ENCODE measurements around the gene ASZ1. TPM values are rescaled to one million over a fixed set of nuclear protein-coding genes. Genes with fewer than 3 reads are reported as not detected.
"Not testable (repeated sequence)": the region's sequence is repeated elsewhere in the genome, so short reads cannot be mapped to it uniquely, and the experiment has no call there.

Gene ASZ1
- total RNA-seq = not detected
- long read RNA-seq, partial matches to known transcripts = 0 of 1 reads
- long read RNA-seq, other reads (novel, unspliced or antisense) = 0 of 1 reads

GRCh38 chr7:117427258-117427701 is at the start of gene ASZ1:
Gene ASZ1 (minus strand): TSS chr7:117427493. CDS start chr7:117427460, 33 bp downstream.
- intact Hi-C loops (cut with DNase I) = no loop called here
- DNase-seq (no peak), ATAC-seq (peak; percentile 62)

GRCh38 chr7:117476557-117477215 is 49.4 kb upstream of the ASZ1 start:
- H3K4me1 ChIP-seq = no peaks in the 10 kb centered on the region
- no peak overlapping the region for H3K4me3 ChIP-seq
- H3K27ac ChIP-seq = no peak overlapping the region
- no peaks in the 10 kb centered on the region for H3K36me3 ChIP-seq
- DNase-seq = no peak
- no peak for TF ChIP-seq CTCF (IDR thresholded peaks at IDR 0.05)
- intact Hi-C loops (cut with DNase I) = no loop called here
- no peaks in the 10 kb centered on the region for H3K9me3 ChIP-seq
- no peak for ATAC-seq
- H3K27me3 ChIP-seq = peaks cover 16% of the 10 kb centered on the region

More at GRCh38 chr7:117427258-117427701, at the start of gene ASZ1:
- no peaks in the 10 kb centered on the region for H3K36me3 ChIP-seq
- no peaks in the 10 kb centered on the region for H3K4me1 ChIP-seq
- no peaks in the 10 kb centered on the region for H3K27me3 ChIP-seq
- TF ChIP-seq CTCF (IDR thresholded peaks at IDR 0.05) = no peak
- no peak within 1 kb of the TSS for H3K4me3 ChIP-seq
- no peak within 1 kb of the TSS for H3K27ac ChIP-seq
- H3K9me3 ChIP-seq = no peaks in the 10 kb centered on the region

- DNase-seq = no peak
- Histone ChIP-seq H3K4me3 (no peak overlapping the region), H3K27ac (no peak overlapping the region), H3K36me3 (no peaks in the 10 kb centered on the region), H3K9me3 (no peaks in the 10 kb centered on the region), H3K4me1 (no peaks in the 10 kb centered on the region), H3K27me3 (no peaks in the 10 kb centered on the region)
- peak; percentile 24 for ATAC-seq
- intact Hi-C loops (cut with DNase I) = no loop called here
- TF ChIP-seq CTCF (IDR thresholded peaks at IDR 0.05) = no peak
Observed at GRCh38 chr7:117472335-117472734, 45.0 kb upstream of the ASZ1 start.

GRCh38 chr7:117470777-117471176 is 43.5 kb upstream of the ASZ1 start:
- intact Hi-C loops (cut with DNase I) = no loop called here
- Histone ChIP-seq H3K27ac (no peak overlapping the region), H3K27me3 (no peaks in the 10 kb centered on the region), H3K9me3 (no peaks in the 10 kb centered on the region), H3K36me3 (no peaks in the 10 kb centered on the region), H3K4me3 (no peak overlapping the region), H3K4me1 (no peaks in the 10 kb centered on the region)
- no peak for TF ChIP-seq CTCF (IDR thresholded peaks at IDR 0.05)
- ATAC-seq (no peak), DNase-seq (no peak)

- intact Hi-C loops (cut with DNase I) = no loop called here
- no peaks in the 10 kb centered on the region for H3K27me3 ChIP-seq
- no peaks in the 10 kb centered on the region for H3K36me3 ChIP-seq
- no peak overlapping the region for H3K4me3 ChIP-seq
- H3K9me3 ChIP-seq = no peaks in the 10 kb centered on the region
- H3K4me1 ChIP-seq = no peaks in the 10 kb centered on the region
- no peak overlapping the region for H3K27ac ChIP-seq
- DNase-seq (no peak), ATAC-seq (no peak)
- no peak for TF ChIP-seq CTCF (IDR thresholded peaks at IDR 0.05)
Observed at GRCh38 chr7:117468174-117468573, 40.9 kb upstream of the ASZ1 start.

GRCh38 chr7:117460815-117461214 is 33.5 kb upstream of the ASZ1 start:
- DNase-seq; ATAC-seq; H3K36me3 ChIP-seq; H3K9me3 ChIP-seq; H3K4me1 ChIP-seq; H3K4me3 ChIP-seq; intact Hi-C loops (cut with DNase I); H3K27ac ChIP-seq; H3K27me3 ChIP-seq: not testable (repeated sequence)

Measured in upper lobe of right lung (tissue), 1 donor.